Measurements from ENCODE around the gene NTM.

Gene NTM

GRCh38 chr11:132336781-132337535 lies 966.5 kb downstream of the NTM start:
- H3K4me3 ChIP-seq (ENCODE audit: low read length) = no peak overlapping the region
- DNase-seq (ENCODE audit: low read depth) = no peak
- TF ChIP-seq, protein P1, sequence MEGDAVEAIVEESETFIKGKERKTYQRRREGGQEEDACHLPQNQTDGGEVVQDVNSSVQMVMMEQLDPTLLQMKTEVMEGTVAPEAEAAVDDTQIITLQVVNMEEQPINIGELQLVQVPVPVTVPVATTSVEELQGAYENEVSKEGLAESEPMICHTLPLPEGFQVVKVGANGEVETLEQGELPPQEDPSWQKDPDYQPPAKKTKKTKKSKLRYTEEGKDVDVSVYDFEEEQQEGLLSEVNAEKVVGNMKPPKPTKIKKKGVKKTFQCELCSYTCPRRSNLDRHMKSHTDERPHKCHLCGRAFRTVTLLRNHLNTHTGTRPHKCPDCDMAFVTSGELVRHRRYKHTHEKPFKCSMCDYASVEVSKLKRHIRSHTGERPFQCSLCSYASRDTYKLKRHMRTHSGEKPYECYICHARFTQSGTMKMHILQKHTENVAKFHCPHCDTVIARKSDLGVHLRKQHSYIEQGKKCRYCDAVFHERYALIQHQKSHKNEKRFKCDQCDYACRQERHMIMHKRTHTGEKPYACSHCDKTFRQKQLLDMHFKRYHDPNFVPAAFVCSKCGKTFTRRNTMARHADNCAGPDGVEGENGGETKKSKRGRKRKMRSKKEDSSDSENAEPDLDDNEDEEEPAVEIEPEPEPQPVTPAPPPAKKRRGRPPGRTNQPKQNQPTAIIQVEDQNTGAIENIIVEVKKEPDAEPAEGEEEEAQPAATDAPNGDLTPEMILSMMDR (conservative IDR thresholded peaks at IDR 0.05; ENCODE audit: low read length) = no peak

GRCh38 chr11:132337819-132338416 lies 967.5 kb downstream of the NTM start:
- no peak for DNase-seq (ENCODE audit: low read depth)
- TF ChIP-seq, protein P1 (conservative IDR thresholded peaks at IDR 0.05; ENCODE audit: low read length) = no peak
- H3K4me3 ChIP-seq (ENCODE audit: low read length) = no peak overlapping the region

DNA sequence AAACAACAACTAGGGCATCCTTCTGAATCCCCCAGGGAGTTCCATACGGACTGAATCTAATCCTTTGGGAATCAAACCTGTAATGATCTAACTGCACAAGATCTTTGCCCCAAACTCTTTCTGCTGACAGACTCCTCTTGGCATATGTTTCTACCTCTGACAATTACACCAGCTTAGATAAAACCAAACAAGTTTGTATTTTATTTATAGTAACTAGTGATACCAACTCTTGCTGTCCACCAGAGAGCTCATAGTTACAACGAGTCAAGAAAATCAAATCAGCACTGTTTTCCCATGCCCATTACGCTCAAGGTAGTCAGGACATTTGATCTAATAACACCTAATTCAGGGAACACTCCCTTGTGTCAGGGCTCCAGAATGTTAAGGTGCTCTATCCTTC lies 972.0 kb downstream of the NTM start:
- DNase-seq (ENCODE audit: low read depth) = no peak
- H3K4me3 ChIP-seq (ENCODE audit: low read length) = no peak overlapping the region

DNA sequence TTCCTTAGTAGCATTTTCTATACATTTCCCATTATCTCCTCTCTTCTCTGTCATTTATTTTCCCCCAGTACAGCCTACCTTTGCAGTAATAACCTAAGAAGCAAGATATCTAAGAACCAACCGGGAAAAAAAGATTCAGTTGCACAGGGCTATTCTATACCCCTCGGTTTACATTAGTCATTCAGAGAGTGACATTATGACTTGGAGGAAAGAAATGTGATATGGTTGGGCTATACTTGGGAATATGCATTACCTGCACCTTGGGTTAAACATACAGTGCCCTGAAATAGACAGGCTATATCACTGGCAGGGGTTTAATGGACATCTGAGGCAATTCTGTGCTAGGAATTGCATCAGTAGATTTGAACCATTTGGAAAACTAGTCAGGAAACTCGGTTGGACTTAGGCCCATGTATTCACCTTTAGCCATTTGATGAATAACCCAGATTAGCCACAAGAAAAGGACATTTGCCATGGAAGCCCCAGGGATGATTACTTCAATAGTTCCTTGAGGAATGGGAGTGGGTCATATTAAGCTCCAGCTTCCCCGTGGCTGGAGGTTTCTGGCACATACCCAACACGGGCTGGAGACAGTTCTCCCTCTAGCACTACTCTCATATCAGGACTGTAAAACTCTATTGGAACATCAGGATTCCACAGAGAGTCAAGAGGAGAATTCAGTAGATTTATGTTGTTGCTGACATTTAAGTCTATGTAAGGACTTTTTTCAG lies 973.2 kb downstream of the NTM start:
- TF ChIP-seq, protein P1 (conservative IDR thresholded peaks at IDR 0.05; ENCODE audit: low read length) = no peak
- H3K4me3 ChIP-seq (ENCODE audit: low read length) = no peak overlapping the region
- DNase-seq (ENCODE audit: low read depth) = no peak

More for the DNA sequence above, 972.0 kb downstream of the NTM start:
- TF ChIP-seq, protein P1 (conservative IDR thresholded peaks at IDR 0.05; ENCODE audit: low read length) = no peak

DNA sequence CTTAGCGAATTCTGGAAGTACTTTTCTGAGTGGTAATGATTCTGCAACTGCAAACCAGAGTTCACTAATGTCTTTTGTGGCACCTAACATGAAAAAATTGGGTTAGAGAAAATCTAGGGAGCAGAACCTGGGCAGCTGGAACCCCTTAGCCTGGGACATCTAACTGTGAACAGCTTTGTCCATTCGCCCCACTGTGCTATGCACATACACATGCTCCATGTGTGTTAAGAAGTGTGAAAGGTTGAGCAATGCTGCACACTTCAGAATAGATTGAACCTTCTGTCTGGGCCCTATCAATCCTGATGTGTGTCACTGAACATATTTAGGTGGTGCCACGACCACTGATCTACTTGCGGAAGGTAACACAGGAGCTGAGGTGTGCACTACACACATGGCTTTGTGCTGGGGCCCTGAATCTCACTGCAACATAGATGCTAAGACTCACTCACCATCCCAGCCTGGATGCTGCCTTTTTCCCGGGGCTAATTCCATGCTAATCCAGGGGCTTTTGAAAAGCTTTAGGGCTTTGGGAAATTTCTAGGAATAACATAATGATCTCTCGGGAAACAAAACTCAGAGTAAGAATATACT lies 976.2 kb downstream of the NTM start:
- no peak for DNase-seq (ENCODE audit: low read depth)
- H3K4me3 ChIP-seq (ENCODE audit: low read length) = no peak overlapping the region
- TF ChIP-seq, protein P1 (conservative IDR thresholded peaks at IDR 0.05; ENCODE audit: low read length) = no peak

- DNase-seq (ENCODE audit: low read depth) = no peak
- no peak overlapping the region for H3K4me3 ChIP-seq (ENCODE audit: low read length)
- TF ChIP-seq, protein P1 (conservative IDR thresholded peaks at IDR 0.05; ENCODE audit: low read length) = no peak
These were observed 977.0 kb downstream of the NTM start for GRCh38 chr11:132347156-132348090.
